ENCODE measurements around the gene CBX5. TPM values are rescaled to one million over a fixed set of nuclear protein-coding genes. Genes with fewer than 3 reads are reported as not detected.

Gene CBX5
- total and polyA plus RNA-seq, 9 of the 15 experiments (the other 6 are each of a cell fraction or from before 2014, with no cell fraction given) = 32.6 to 102 (median 59.2) TPM

- TF ChIP-seq NKRF (IDR thresholded peaks at IDR 0.05; ENCODE audit: borderline replicate concordance) (peak; percentile 83), ZNF583 (CRISPR knock-in tag; IDR thresholded peaks at IDR 0.05) (peak; percentile 4; the same call in 1 of the 2 replicates), SNIP1 (IDR thresholded peaks at IDR 0.05; ENCODE audit: low read depth) (0 out of 2 replicates have a peak, but pooled peaks have one; percentile 31)
Observed at GRCh38 chr12:54281261-54281638, 1.3 kb upstream of the CBX5 start (continued).

DNA sequence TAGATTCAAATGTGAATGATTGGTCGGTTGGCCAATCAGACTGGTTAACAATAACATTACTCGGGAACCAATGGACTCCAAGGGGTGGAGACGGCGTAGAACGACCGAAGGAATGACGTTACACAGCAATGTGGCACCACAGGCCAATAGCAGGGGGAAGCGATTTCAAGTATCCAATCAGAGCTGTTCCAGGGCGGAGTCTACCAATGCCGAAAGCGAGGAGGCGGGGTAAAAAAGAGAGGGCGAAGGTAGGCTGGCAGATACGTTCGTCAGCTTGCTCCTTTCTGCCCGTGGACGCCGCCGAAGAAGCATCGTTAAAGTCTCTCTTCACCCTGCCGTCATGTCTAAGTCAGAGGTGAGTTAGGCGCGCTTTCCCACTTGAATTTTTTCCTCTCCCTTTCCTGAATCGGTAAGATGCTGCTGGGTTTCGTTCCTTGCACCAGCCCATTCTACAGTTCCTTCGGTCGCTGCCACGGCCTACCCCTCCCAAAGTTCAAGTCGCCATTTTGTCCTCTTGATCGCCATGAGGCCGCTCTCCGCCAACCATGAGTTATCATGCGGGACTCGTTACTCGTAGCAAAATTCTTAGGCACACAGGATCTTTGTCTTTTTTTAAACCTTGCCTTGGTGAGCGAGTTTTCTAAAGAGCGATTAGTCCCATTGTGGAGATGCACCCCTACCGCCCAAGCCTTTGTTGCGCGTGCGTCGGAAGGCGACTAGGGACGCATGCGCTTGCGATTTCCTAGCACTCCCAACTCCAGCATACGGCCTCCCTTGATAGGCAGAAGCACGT, 742 bp upstream of the CBX5 start, which contains the start of gene HNRNPA1:
HNRNPA1 (plus strand) TSS at position 259 of the 793 bp plus-strand sequence; CDS start at position 341, 82 bp downstream.
- CTCF ChIA-PET (ENCODE audit: low intra/inter-chr PET ratio) = interaction anchor here (0.7 kb wide), 1 partner anchor 1985 kb away, joined by 3 read pairs; no protein-coding TSS in a partner anchor
- DNase-seq (ENCODE audit: extremely low read depth in 1 of 4, low spot score in 3 of 4) (peak; percentile 87 to 99 (median 93)), FAIRE-seq (peak; percentile 99), ATAC-seq (peak; percentile 85)
- BruUV-seq (replicated peaks) = no TSS peak
- WGBS (ENCODE audit: insufficient coverage, low coverage, missing lambda C conversion rate) = under 1% methylated on average over 48 of the region's 48 CpGs
- in situ Hi-C loops (cut with MboI) (no loop called here), intact Hi-C loops (cut with micrococcal nuclease) (loop anchor here (1.0 kb wide), 2 partner anchors 18 to 79 kb away; no protein-coding TSS in a partner anchor)
- H3K27ac ChIP-seq (ENCODE audit: extremely low read depth, low read depth, low read length) = peak within 1 kb of the TSS; percentile 99
- peaks cover 76% of the 10 kb centered on the region for H3K36me3 ChIP-seq (ENCODE audit: control insufficient read depth, insufficient read depth, low read length)
- H3K9ac ChIP-seq (ENCODE audit: insufficient read depth in 1 of 2, low read depth in 2 of 2, low read length in 2 of 2) = peak within 1 kb of the TSS; percentile 92 to 100
- peak within 1 kb of the TSS; percentile 100 for H3K4me2 ChIP-seq (ENCODE audit: insufficient read depth, low read length)
- POLR2A ChIA-PET = interaction anchor here (0.5 to 3.8 kb wide), 47 partner anchors 11 to 1602 kb away, joined by 3 to 155 read pairs (median 4); partner anchors contain the start of genes COPZ1, HOXC9, ORMDL2 and SARNP
- peaks cover 42% of the 10 kb centered on the region for H4K20me1 ChIP-seq (replicated peaks; ENCODE audit: control insufficient read depth, insufficient read depth, low read length)
- H3K27me3 ChIP-seq (ENCODE audit: control insufficient read depth in 2 of 2, insufficient read depth in 2 of 2, low read length in 2 of 2) = no peaks in the 10 kb centered on the region
- H2AFZ ChIP-seq (ENCODE audit: low read depth, low read length) = peak within 1 kb of the TSS; percentile 96
- H3K79me2 ChIP-seq (ENCODE audit: control insufficient read depth, insufficient read depth, low read length) = peaks cover 95% of the 10 kb centered on the region
- H3K9me1 ChIP-seq (ENCODE audit: control insufficient read depth, insufficient read depth, low read length) = no peaks in the 10 kb centered on the region
- H3K4me1 ChIP-seq (replicated peaks in 1 of 2; ENCODE audit: control insufficient read depth in 2 of 2, insufficient read depth in 2 of 2, low read length in 2 of 2) = peaks cover 8 to 14% of the 10 kb centered on the region in 2 experiments; a peak in 3 of 5 replicates
- H3K4me3 ChIP-seq = peak within 1 kb of the TSS; percentile 71
- no peaks in the 10 kb centered on the region for H3K9me3 ChIP-seq (replicated peaks; ENCODE audit: control insufficient read depth, insufficient read depth, low read depth, low read length)
- peak; percentile 70; the same call in 1 of the 2 replicates for TF ChIP-seq KAT8 (IDR thresholded peaks at IDR 0.05; ENCODE audit: low read depth)
- TF ChIP-seq, protein P1, sequence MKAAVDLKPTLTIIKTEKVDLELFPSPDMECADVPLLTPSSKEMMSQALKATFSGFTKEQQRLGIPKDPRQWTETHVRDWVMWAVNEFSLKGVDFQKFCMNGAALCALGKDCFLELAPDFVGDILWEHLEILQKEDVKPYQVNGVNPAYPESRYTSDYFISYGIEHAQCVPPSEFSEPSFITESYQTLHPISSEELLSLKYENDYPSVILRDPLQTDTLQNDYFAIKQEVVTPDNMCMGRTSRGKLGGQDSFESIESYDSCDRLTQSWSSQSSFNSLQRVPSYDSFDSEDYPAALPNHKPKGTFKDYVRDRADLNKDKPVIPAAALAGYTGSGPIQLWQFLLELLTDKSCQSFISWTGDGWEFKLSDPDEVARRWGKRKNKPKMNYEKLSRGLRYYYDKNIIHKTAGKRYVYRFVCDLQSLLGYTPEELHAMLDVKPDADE (conservative IDR thresholded peaks at IDR 0.05; ENCODE audit: control insufficient read depth, low read depth, low read length) = no peak
- TF ChIP-seq POLR2AphosphoS2 (IDR thresholded peaks at IDR 0.05; ENCODE audit: low read length) = peak; percentile 83; the same call in 1 of the 2 replicates
- TF ChIP-seq FOXJ3 (CRISPR knock-in tag; IDR thresholded peaks at IDR 0.05) = no peak
- peak; percentile 25; the same call in 1 of the 2 replicates for TF ChIP-seq LARP7 (IDR thresholded peaks at IDR 0.05)
- peak; percentile 84; the same call in 1 of the 2 replicates for TF ChIP-seq KLF1 (tag; IDR thresholded peaks at IDR 0.05)
- TF ChIP-seq HDAC8 (tag; IDR thresholded peaks at IDR 0.05) = peak; percentile 70; the same call in 1 of the 2 replicates
- TF ChIP-seq, protein P2, sequence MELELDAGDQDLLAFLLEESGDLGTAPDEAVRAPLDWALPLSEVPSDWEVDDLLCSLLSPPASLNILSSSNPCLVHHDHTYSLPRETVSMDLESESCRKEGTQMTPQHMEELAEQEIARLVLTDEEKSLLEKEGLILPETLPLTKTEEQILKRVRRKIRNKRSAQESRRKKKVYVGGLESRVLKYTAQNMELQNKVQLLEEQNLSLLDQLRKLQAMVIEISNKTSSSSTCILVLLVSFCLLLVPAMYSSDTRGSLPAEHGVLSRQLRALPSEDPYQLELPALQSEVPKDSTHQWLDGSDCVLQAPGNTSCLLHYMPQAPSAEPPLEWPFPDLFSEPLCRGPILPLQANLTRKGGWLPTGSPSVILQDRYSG (tag; conservative IDR thresholded peaks at IDR 0.05; ENCODE audit: low read depth) = no peak
- no peak for TF ChIP-seq ILK (tag; IDR thresholded peaks at IDR 0.05; ENCODE audit: borderline replicate concordance, low read depth)
- no peak for TF ChIP-seq ESRRB (CRISPR knock-in tag; IDR thresholded peaks at IDR 0.05; ENCODE audit: borderline replicate concordance)
- no peak for TF ChIP-seq NFIX (CRISPR knock-in tag; IDR thresholded peaks at IDR 0.05; ENCODE audit: low read depth)
- peak; percentile 74; the same call in 1 of the 2 replicates for TF ChIP-seq HLTF (IDR thresholded peaks at IDR 0.05)
